ENCODE measurements around the gene EPN1.

EPN1 gene

GRCh38 chr19:55674841-55675660, at the start of gene EPN1:
Gene EPN1 (plus strand): TSS chr19:55675226. CDS start chr19:55678628, 3,402 bp downstream.
- peak within 1 kb of the TSS; percentile 77 for H3K4me3 ChIP-seq (ENCODE audit: low read depth, low read length)
- TF ChIP-seq CTCF (IDR thresholded peaks at IDR 0.05; ENCODE audit: control insufficient read depth, extremely low read depth, insufficient read depth): no peak
- DNase-seq (ENCODE audit: low read depth): peak; percentile 89

- no peak for DNase-seq (ENCODE audit: low read depth)
- no peak for TF ChIP-seq CTCF (IDR thresholded peaks at IDR 0.05; ENCODE audit: control insufficient read depth, extremely low read depth, insufficient read depth)
- H3K4me3 ChIP-seq (ENCODE audit: low read depth, low read length): no peak overlapping the region
Measured at GRCh38 chr19:55626350-55626749, 48.7 kb upstream of the EPN1 start.

GRCh38 chr19:55632463-55632834, 42.6 kb upstream of the EPN1 start:
- peak; percentile 91 for DNase-seq (ENCODE audit: low read depth)
- H3K4me3 ChIP-seq (ENCODE audit: low read depth, low read length): no peak overlapping the region
- peak; percentile 86 for TF ChIP-seq CTCF (IDR thresholded peaks at IDR 0.05; ENCODE audit: control insufficient read depth, extremely low read depth, insufficient read depth)

- DNase-seq (ENCODE audit: low read depth): no peak
- peak overlapping the region; percentile 100; the same call in 1 of the 2 replicates for H3K4me3 ChIP-seq (ENCODE audit: low read depth, low read length)
Measured at GRCh38 chr19:55633861-55634260, 41.2 kb upstream of the EPN1 start.

GRCh38 chr19:55635334-55635717, 39.7 kb upstream of the EPN1 start:
- TF ChIP-seq CTCF (IDR thresholded peaks at IDR 0.05; ENCODE audit: control insufficient read depth, extremely low read depth, insufficient read depth): no peak
- no peak for DNase-seq (ENCODE audit: low read depth)

More at GRCh38 chr19:55633861-55634260, 41.2 kb upstream of the EPN1 start:
- no peak for TF ChIP-seq CTCF (IDR thresholded peaks at IDR 0.05; ENCODE audit: control insufficient read depth, extremely low read depth, insufficient read depth)

GRCh38 chr19:55635856-55636440, 39.1 kb upstream of the EPN1 start:
- TF ChIP-seq CTCF (IDR thresholded peaks at IDR 0.05; ENCODE audit: control insufficient read depth, extremely low read depth, insufficient read depth): no peak
- no peak for DNase-seq (ENCODE audit: low read depth)

More at GRCh38 chr19:55635334-55635717, 39.7 kb upstream of the EPN1 start:
- peak overlapping the region; percentile 100 for H3K4me3 ChIP-seq (ENCODE audit: low read depth, low read length)

More at GRCh38 chr19:55635856-55636440, 39.1 kb upstream of the EPN1 start:
- peak overlapping the region; percentile 100 for H3K4me3 ChIP-seq (ENCODE audit: low read depth, low read length)

Data from LNCaP clone FGC (cell line).